ENCODE results near the gene RANBP10. TPM values are rescaled to one million over a fixed set of nuclear protein-coding genes. Genes with fewer than 3 reads are reported as not detected.
A peak's percentile ranks its signal among the peaks of the same experiment; 100 is the strongest.
"Not testable (repeated sequence)": the region's sequence is repeated elsewhere in the genome, so short reads cannot be mapped to it uniquely, and the experiment has no call there.

RANBP10 gene
- total RNA-seq, 4 donors from 2014 or later = 18.4 to 35.2 (median 27.6) TPM

GRCh38 chr16:67694611-67695010 is 111.7 kb downstream of the RANBP10 start:
- no peak overlapping the region for H3K27ac ChIP-seq
- no peaks in the 10 kb centered on the region for H3K9me3 ChIP-seq
- H3K4me3 ChIP-seq = no peak overlapping the region
- 82% methylated on average over 2 of the region's 2 CpGs for WGBS
- H3K27me3 ChIP-seq = no peaks in the 10 kb centered on the region
- DNase-seq (ENCODE audit: low spot score in 2 of 2) = no peak
- TF ChIP-seq CTCF (IDR thresholded peaks at IDR 0.05) (no peak), POLR2AphosphoS5 (IDR thresholded peaks at IDR 0.05) (no peak)
- no peaks in the 10 kb centered on the region for H3K36me3 ChIP-seq
- H3K4me1 ChIP-seq = peaks cover 3% of the 10 kb centered on the region

DNA sequence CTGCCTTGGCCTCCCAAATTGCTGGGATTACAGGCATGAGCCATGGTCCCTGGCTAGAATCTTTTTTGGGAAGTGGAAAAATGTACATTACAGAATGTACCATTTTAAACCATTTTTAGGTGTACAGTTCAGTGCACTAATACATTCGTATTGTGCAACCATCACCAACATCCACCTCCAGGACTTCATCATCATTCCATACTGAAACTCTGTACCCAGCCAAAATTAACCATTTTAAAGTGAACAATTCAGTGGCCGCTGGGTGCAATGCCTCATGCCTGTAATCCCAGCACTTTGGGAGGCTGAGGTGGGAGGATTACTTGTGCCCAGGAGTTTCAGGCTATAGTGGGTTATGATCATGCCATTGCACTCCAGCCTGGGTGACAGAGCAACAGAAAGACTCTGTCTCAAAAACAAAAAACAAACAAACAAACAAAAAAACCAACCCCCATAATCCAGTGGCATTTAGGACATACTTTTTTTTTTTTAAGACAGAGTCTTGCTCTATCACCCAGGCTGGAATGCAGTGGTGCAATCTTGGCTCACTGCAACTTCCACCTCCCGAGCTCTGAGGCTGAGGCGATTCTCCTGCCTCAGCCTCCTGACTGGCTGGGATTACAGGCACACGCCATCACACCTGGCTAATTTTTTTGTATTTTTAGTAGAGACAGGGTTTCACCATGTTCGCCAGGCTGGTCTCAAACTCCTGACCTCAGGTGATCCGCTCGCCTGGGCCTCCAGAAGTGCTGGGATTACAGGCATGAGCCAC is 112.7 kb downstream of the RANBP10 start:
- DNase-seq (ENCODE audit: low spot score in 2 of 2); H3K9me3 ChIP-seq; H3K27me3 ChIP-seq; H3K4me3 ChIP-seq; H3K4me1 ChIP-seq; H3K36me3 ChIP-seq; H3K27ac ChIP-seq: not testable (repeated sequence)
- 95% methylated on average over 8 of the region's 8 CpGs for WGBS

- no peak for DNase-seq (ENCODE audit: low spot score in 2 of 2)
- no peak overlapping the region for H3K4me3 ChIP-seq
- WGBS = 74% methylated on average over 16 of the region's 17 CpGs
- no peaks in the 10 kb centered on the region for H3K9me3 ChIP-seq
- H3K27ac ChIP-seq = peak overlapping the region; percentile 27
- H3K36me3 ChIP-seq = peaks cover 13% of the 10 kb centered on the region
- no peaks in the 10 kb centered on the region for H3K27me3 ChIP-seq
- TF ChIP-seq POLR2AphosphoS5 (IDR thresholded peaks at IDR 0.05) (no peak), POLR2A (IDR thresholded peaks at IDR 0.05) (no peak), CTCF (IDR thresholded peaks at IDR 0.05) (no peak), EP300 (IDR thresholded peaks at IDR 0.05) (no peak)
- peaks cover 28% of the 10 kb centered on the region for H3K4me1 ChIP-seq
These were observed 120.8 kb downstream of the RANBP10 start for GRCh38 chr16:67685388-67686112.

- 74% methylated on average over 4 of the region's 4 CpGs for WGBS
- no peak for DNase-seq (ENCODE audit: low spot score in 2 of 2)
- H3K4me3 ChIP-seq = no peak overlapping the region
- TF ChIP-seq POLR2AphosphoS5 (IDR thresholded peaks at IDR 0.05) (no peak), EP300 (IDR thresholded peaks at IDR 0.05) (no peak), POLR2A (IDR thresholded peaks at IDR 0.05) (no peak), CTCF (IDR thresholded peaks at IDR 0.05) (no peak)
- H3K4me1 ChIP-seq = peaks cover 28% of the 10 kb centered on the region
- no peaks in the 10 kb centered on the region for H3K27me3 ChIP-seq
- H3K27ac ChIP-seq = no peak overlapping the region
- no peaks in the 10 kb centered on the region for H3K9me3 ChIP-seq
- peaks cover 13% of the 10 kb centered on the region for H3K36me3 ChIP-seq
These were observed 122.6 kb downstream of the RANBP10 start for GRCh38 chr16:67683767-67684166.

GRCh38 chr16:67679935-67680897 is 126.1 kb downstream of the RANBP10 start:
- Histone ChIP-seq H3K9me3 (no peaks in the 10 kb centered on the region), H3K4me3 (no peak overlapping the region), H3K36me3 (peaks cover 14% of the 10 kb centered on the region), H3K27me3 (no peaks in the 10 kb centered on the region), H3K27ac (no peak overlapping the region), H3K4me1 (peaks cover 37% of the 10 kb centered on the region)
- TF ChIP-seq POLR2A (IDR thresholded peaks at IDR 0.05) (no peak), POLR2AphosphoS5 (IDR thresholded peaks at IDR 0.05) (no peak), EP300 (IDR thresholded peaks at IDR 0.05) (no peak), CTCF (IDR thresholded peaks at IDR 0.05) (no peak)
- WGBS = 93% methylated on average over 10 of the region's 10 CpGs
- no peak for DNase-seq (ENCODE audit: low spot score in 2 of 2)
